Measurements from ENCODE around the gene PGS1.

PGS1 gene

DNA sequence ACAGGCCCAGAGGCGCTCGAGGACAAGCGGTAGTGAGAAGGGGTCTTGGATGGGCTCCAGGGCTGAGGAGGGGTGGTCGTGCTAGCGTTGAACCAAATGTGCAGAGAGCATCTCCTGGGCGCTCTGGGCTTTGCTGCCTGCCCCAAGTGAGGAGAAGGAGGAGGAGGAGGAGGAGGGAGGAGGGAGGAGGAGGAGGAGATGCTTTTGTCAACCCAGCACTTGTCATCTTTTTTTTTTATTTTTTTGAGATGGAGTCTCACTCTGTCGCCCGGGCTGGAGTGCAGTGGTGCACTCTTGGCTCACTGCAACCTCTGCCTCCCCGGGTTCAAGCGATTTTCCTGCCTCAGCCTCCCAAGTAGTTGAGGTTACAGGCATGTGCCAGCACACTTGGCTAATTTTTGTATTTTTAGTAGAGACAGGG, 59.8 kb downstream of the PGS1 start:
- no peak overlapping the region for H3K4me3 ChIP-seq (ENCODE audit: low read depth, low read length)
- TF ChIP-seq, protein P1, sequence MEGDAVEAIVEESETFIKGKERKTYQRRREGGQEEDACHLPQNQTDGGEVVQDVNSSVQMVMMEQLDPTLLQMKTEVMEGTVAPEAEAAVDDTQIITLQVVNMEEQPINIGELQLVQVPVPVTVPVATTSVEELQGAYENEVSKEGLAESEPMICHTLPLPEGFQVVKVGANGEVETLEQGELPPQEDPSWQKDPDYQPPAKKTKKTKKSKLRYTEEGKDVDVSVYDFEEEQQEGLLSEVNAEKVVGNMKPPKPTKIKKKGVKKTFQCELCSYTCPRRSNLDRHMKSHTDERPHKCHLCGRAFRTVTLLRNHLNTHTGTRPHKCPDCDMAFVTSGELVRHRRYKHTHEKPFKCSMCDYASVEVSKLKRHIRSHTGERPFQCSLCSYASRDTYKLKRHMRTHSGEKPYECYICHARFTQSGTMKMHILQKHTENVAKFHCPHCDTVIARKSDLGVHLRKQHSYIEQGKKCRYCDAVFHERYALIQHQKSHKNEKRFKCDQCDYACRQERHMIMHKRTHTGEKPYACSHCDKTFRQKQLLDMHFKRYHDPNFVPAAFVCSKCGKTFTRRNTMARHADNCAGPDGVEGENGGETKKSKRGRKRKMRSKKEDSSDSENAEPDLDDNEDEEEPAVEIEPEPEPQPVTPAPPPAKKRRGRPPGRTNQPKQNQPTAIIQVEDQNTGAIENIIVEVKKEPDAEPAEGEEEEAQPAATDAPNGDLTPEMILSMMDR (IDR thresholded peaks at IDR 0.05; ENCODE audit: low read depth, low read length, missing control alignments) = no peak
- in situ Hi-C loops (cut with HindIII; ENCODE audit: low pct_ligation_motif_present, low sequenced_read_pairs) = no loop called here
- H3K27ac ChIP-seq = no peak overlapping the region
- no peaks in the 10 kb centered on the region for H3K27me3 ChIP-seq (replicated peaks)
- DNase-seq = no peak
- H3K36me3 ChIP-seq (replicated peaks) = no peaks in the 10 kb centered on the region

DNA sequence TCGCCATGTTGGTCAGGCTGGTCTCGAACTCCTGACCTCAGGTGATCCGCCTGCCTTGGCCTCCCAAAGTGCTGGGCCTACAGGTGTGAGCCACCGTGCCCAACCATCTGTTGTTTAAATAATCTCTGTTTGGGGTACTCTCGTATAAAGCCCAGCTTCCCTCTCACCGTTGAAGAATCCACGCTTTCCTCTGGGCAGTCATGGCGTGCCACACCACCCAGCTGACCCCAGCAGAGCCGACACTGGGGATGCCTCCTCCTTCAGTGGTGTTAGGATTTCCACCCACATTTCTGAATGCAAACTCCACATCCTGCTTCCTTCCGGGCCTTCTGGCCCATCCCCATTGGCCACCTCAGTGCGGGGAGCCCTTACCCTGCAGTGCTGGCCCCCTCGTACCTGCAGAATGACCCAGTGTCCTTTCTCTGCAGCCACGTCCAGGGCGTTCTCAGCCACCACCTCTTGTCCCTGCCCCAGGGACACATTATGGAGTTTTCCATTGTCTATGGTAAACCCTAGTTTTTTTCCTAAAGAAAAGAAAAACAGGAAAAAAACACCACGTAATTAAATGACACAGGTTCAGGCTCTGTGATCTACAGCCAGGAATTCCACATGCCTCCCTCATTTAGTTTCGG, 60.4 kb downstream of the PGS1 start:
- TF ChIP-seq, protein P1 (IDR thresholded peaks at IDR 0.05; ENCODE audit: low read depth, low read length, missing control alignments) = no peak
- Histone ChIP-seq H3K36me3 (replicated peaks) (no peaks in the 10 kb centered on the region), H3K27ac (no peak overlapping the region), H3K27me3 (replicated peaks) (no peaks in the 10 kb centered on the region), H3K4me3 (ENCODE audit: low read depth, low read length) (no peak overlapping the region)
- in situ Hi-C loops (cut with HindIII; ENCODE audit: low pct_ligation_motif_present, low sequenced_read_pairs) = no loop called here
- no peak for DNase-seq

DNA sequence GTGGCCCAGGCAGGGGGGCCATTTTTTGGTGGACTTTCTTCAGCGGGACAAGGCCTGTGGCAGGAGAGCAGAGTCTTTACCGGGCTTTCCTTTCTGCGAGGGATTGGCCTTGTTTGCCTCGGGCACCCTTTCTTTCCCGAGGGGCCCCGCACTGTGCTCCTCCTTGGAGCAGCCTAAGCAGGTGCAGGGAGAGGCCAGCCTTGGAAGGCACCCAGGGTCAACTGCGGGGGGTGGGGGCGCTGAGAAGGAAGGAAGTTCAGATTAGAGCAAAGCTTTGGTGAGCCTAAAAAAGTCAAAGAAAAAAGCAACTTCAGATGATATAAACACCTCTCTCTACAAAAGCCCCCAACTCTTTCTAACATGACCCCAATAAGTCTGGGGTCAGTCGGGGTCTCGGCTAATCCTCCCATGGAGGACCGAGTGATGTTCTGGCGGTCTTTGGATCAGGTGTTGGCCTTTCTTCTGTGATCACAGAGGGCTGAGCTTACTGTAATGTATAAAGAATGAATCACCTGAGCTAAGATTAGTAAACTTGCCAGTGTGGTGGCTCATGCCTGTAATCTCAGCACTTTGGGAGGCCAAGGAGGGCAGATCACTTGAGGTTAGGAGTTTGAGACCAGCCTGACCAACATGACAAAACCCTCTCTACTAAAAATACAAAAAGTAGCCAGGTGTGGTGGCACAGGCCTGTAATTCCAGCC, 63.0 kb downstream of the PGS1 start:
- TF ChIP-seq, protein P1 (IDR thresholded peaks at IDR 0.05; ENCODE audit: low read depth, low read length, missing control alignments) = no peak
- Histone ChIP-seq H3K4me3 (ENCODE audit: low read depth, low read length) (no peak overlapping the region), H3K36me3 (replicated peaks) (no peaks in the 10 kb centered on the region), H3K27me3 (replicated peaks) (no peaks in the 10 kb centered on the region), H3K27ac (no peak overlapping the region)
- in situ Hi-C loops (cut with HindIII; ENCODE audit: low pct_ligation_motif_present, low sequenced_read_pairs) = no loop called here
- no peak for DNase-seq

DNA sequence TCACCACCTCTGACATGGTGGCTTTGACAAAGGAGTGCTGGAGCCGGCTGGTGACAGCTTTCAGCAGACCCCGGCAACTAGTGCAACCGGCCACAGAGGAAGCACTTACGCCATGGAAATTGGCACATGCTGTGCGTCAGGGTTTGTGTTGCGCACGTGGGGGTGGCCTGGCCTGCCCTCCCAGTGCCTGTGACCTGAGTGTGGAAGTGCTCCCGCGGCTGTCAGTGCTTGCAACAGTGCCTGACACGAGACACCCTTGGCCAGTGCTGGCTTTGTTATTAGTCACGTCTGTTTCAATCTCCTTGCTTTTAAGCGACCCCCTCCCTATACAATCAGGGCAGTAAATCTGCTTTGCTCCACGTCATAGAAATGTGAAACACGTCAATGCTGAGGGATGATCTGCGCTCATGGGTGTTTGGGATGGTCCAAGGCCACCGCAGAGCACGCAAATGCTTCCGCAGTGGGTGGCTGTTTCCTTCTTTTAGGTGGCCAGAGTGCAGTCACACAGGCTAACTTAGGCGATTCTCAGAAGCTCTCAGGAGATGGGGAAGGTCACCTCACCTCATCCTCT, 64.3 kb downstream of the PGS1 start:
- H3K27ac ChIP-seq = no peak overlapping the region
- H3K27me3 ChIP-seq (replicated peaks) = no peaks in the 10 kb centered on the region
- TF ChIP-seq, protein P1 (IDR thresholded peaks at IDR 0.05; ENCODE audit: low read depth, low read length, missing control alignments) = no peak
- H3K4me3 ChIP-seq (ENCODE audit: low read depth, low read length) = no peak overlapping the region
- H3K36me3 ChIP-seq (replicated peaks) = no peaks in the 10 kb centered on the region
- in situ Hi-C loops (cut with HindIII; ENCODE audit: low pct_ligation_motif_present, low sequenced_read_pairs) = no loop called here
- peak; percentile 43 for DNase-seq

DNA sequence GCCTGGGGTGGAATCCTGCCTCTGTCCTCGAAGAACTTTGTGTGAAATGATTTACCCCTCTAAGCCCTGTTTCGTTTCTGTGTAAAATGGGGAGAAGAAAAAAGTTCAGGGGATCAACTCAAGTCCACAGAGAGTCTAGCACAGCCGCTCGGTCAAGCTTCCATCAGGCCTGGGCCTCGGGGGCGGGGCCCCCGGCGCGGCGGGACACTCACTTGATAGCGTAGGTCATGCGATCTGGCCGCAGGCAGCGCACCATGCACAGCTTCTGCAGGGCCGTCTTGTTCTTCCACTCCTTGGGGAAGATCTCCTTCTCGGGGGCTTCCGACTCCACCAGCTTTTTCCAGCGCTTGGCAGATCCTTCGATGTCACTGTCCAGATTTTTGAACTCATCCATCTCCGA, 65.9 kb downstream of the PGS1 start:
- no peaks in the 10 kb centered on the region for H3K27me3 ChIP-seq (replicated peaks)
- no peak overlapping the region for H3K27ac ChIP-seq
- no peaks in the 10 kb centered on the region for H3K36me3 ChIP-seq (replicated peaks)
- TF ChIP-seq, protein P1 (IDR thresholded peaks at IDR 0.05; ENCODE audit: low read depth, low read length, missing control alignments) = no peak
- in situ Hi-C loops (cut with HindIII; ENCODE audit: low pct_ligation_motif_present, low sequenced_read_pairs) = no loop called here
- H3K4me3 ChIP-seq (ENCODE audit: low read depth, low read length) = no peak overlapping the region
- DNase-seq = no peak

Data from brain microvascular endothelial cell (primary cell).